ENCODE data around the gene MTA2.

- TF ChIP-seq, protein P1, sequence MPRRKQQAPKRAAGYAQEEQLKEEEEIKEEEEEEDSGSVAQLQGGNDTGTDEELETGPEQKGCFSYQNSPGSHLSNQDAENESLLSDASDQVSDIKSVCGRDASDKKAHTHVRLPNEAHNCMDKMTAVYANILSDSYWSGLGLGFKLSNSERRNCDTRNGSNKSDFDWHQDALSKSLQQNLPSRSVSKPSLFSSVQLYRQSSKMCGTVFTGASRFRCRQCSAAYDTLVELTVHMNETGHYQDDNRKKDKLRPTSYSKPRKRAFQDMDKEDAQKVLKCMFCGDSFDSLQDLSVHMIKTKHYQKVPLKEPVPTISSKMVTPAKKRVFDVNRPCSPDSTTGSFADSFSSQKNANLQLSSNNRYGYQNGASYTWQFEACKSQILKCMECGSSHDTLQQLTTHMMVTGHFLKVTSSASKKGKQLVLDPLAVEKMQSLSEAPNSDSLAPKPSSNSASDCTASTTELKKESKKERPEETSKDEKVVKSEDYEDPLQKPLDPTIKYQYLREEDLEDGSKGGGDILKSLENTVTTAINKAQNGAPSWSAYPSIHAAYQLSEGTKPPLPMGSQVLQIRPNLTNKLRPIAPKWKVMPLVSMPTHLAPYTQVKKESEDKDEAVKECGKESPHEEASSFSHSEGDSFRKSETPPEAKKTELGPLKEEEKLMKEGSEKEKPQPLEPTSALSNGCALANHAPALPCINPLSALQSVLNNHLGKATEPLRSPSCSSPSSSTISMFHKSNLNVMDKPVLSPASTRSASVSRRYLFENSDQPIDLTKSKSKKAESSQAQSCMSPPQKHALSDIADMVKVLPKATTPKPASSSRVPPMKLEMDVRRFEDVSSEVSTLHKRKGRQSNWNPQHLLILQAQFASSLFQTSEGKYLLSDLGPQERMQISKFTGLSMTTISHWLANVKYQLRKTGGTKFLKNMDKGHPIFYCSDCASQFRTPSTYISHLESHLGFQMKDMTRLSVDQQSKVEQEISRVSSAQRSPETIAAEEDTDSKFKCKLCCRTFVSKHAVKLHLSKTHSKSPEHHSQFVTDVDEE (CRISPR knock-in tag; IDR thresholded peaks at IDR 0.05), result no peak
- TF ChIP-seq OSR1 (CRISPR knock-in tag; IDR thresholded peaks at IDR 0.05) (no peak), ESRRG (CRISPR knock-in tag; IDR thresholded peaks at IDR 0.05) (no peak), RARB (CRISPR knock-in tag; IDR thresholded peaks at IDR 0.05) (no peak), ARNTL (CRISPR knock-in tag; IDR thresholded peaks at IDR 0.05; ENCODE audit: borderline replicate concordance, low read depth) (no peak), BACH2 (CRISPR knock-in tag; IDR thresholded peaks at IDR 0.05; ENCODE audit: borderline replicate concordance) (no peak), CREB5 (CRISPR knock-in tag; IDR thresholded peaks at IDR 0.05; ENCODE audit: low read depth) (no peak), ZFP3 (CRISPR knock-in tag; IDR thresholded peaks at IDR 0.05) (no peak)
- TF ChIP-seq, protein P2, sequence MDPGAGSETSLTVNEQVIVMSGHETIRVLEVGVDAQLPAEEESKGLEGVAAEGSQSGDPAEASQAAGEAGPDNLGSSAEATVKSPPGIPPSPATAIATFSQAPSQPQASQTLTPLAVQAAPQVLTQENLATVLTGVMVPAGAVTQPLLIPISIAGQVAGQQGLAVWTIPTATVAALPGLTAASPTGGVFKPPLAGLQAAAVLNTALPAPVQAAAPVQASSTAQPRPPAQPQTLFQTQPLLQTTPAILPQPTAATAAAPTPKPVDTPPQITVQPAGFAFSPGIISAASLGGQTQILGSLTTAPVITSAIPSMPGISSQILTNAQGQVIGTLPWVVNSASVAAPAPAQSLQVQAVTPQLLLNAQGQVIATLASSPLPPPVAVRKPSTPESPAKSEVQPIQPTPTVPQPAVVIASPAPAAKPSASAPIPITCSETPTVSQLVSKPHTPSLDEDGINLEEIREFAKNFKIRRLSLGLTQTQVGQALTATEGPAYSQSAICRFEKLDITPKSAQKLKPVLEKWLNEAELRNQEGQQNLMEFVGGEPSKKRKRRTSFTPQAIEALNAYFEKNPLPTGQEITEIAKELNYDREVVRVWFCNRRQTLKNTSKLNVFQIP (CRISPR knock-in tag; IDR thresholded peaks at IDR 0.05; ENCODE audit: borderline replicate concordance, low read depth), result no peak
Observed at GRCh38 chr11:62573006-62573591, 28.6 kb downstream of the MTA2 start.

Measured in SK-N-SH treated with all-trans-retinoic acid at 6 μM for 48 hours (cell line).